Measurements from ENCODE around the gene LPP.
A peak's percentile ranks its signal among the peaks of the same experiment; 100 is the strongest.

The LPP gene, protein sequence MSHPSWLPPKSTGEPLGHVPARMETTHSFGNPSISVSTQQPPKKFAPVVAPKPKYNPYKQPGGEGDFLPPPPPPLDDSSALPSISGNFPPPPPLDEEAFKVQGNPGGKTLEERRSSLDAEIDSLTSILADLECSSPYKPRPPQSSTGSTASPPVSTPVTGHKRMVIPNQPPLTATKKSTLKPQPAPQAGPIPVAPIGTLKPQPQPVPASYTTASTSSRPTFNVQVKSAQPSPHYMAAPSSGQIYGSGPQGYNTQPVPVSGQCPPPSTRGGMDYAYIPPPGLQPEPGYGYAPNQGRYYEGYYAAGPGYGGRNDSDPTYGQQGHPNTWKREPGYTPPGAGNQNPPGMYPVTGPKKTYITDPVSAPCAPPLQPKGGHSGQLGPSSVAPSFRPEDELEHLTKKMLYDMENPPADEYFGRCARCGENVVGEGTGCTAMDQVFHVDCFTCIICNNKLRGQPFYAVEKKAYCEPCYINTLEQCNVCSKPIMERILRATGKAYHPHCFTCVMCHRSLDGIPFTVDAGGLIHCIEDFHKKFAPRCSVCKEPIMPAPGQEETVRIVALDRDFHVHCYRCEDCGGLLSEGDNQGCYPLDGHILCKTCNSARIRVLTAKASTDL
- 112 to 144 (median 122) reads per million in 3 donors for total RNA-seq

GRCh38 chr3:188154014-188154808, at the start of gene LPP:
LPP (plus strand) TSS chr3:188154157; CDS start chr3:188406121, 251,964 bp downstream.
- H3K27ac ChIP-seq (ENCODE audit: insufficient read depth, low read length, poor library complexity, severe bottlenecking), result peak within 1 kb of the TSS; percentile 75
- no peaks in the 10 kb centered on the region for H3K36me3 ChIP-seq (ENCODE audit: control insufficient read depth, insufficient read depth, low read length)
- H3K4me3 ChIP-seq (ENCODE audit: insufficient read depth, low read depth, low read length, poor library complexity, severe bottlenecking), result peak within 1 kb of the TSS; percentile 76
- H3K27me3 ChIP-seq (replicated peaks; ENCODE audit: control insufficient read depth, insufficient read depth, low read length, poor library complexity, severe bottlenecking), result no peaks in the 10 kb centered on the region
- no peaks in the 10 kb centered on the region for H3K9me3 ChIP-seq (ENCODE audit: control insufficient read depth, low read length)
- peak; percentile 79 to 84 (median 82) for DNase-seq
- peaks cover 22% of the 10 kb centered on the region for H3K4me1 ChIP-seq (ENCODE audit: control insufficient read depth, insufficient read depth, low read length, poor library complexity, severe bottlenecking)

DNA sequence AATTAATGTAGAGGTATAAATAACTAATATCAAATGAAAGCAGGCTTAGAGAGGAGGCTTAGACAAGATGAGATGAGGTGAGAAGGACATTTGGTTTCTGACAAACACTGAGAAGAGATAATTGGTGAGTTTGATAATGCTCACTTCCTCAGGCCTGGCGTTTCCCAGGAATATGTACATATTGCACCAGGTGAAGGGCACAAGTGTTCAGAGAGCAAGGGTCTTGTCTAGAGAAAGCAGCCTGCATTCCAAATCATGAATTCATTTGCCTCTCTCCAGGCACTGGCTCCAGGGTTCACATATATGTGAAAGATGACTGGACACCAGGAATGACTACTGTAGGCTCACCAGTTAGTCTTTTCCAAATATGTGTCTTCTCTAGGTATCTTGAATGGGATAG, 48.0 kb upstream of the LPP start:
- no peak overlapping the region for H3K27ac ChIP-seq (ENCODE audit: insufficient read depth, low read length, poor library complexity, severe bottlenecking)
- no peaks in the 10 kb centered on the region for H3K9me3 ChIP-seq (ENCODE audit: control insufficient read depth, low read length)
- H3K36me3 ChIP-seq (ENCODE audit: control insufficient read depth, insufficient read depth, low read length), result no peaks in the 10 kb centered on the region
- no peaks in the 10 kb centered on the region for H3K27me3 ChIP-seq (replicated peaks; ENCODE audit: control insufficient read depth, insufficient read depth, low read length, poor library complexity, severe bottlenecking)
- DNase-seq, result no peak
- no peaks in the 10 kb centered on the region for H3K4me1 ChIP-seq (ENCODE audit: control insufficient read depth, insufficient read depth, low read length, poor library complexity, severe bottlenecking)
- H3K4me3 ChIP-seq (ENCODE audit: insufficient read depth, low read depth, low read length, poor library complexity, severe bottlenecking), result no peak overlapping the region

DNA sequence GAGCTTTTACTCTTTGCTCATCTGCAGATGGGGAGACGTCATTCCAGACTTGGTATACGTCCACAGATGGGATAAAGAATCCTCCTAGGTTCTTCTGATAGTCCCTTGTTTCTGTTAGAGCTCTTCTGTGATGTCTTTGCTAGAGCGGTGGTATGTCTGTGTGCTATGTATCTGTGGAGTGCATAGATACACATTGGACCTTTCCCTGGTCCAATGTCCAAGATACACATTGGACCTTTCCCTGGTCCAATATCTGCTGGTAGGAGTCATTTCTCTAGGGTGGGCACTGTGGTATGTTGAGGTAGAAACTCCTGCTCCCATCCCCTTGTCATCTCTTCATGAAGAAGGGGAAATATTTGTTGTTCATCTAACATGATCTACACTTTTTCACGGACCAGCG, 47.5 kb upstream of the LPP start:
- no peak overlapping the region for H3K27ac ChIP-seq (ENCODE audit: insufficient read depth, low read length, poor library complexity, severe bottlenecking)
- no peaks in the 10 kb centered on the region for H3K27me3 ChIP-seq (replicated peaks; ENCODE audit: control insufficient read depth, insufficient read depth, low read length, poor library complexity, severe bottlenecking)
- H3K4me3 ChIP-seq (ENCODE audit: insufficient read depth, low read depth, low read length, poor library complexity, severe bottlenecking), result no peak overlapping the region
- no peaks in the 10 kb centered on the region for H3K4me1 ChIP-seq (ENCODE audit: control insufficient read depth, insufficient read depth, low read length, poor library complexity, severe bottlenecking)
- H3K36me3 ChIP-seq (ENCODE audit: control insufficient read depth, insufficient read depth, low read length), result no peaks in the 10 kb centered on the region
- no peak for DNase-seq
- no peaks in the 10 kb centered on the region for H3K9me3 ChIP-seq (ENCODE audit: control insufficient read depth, low read length)

DNA sequence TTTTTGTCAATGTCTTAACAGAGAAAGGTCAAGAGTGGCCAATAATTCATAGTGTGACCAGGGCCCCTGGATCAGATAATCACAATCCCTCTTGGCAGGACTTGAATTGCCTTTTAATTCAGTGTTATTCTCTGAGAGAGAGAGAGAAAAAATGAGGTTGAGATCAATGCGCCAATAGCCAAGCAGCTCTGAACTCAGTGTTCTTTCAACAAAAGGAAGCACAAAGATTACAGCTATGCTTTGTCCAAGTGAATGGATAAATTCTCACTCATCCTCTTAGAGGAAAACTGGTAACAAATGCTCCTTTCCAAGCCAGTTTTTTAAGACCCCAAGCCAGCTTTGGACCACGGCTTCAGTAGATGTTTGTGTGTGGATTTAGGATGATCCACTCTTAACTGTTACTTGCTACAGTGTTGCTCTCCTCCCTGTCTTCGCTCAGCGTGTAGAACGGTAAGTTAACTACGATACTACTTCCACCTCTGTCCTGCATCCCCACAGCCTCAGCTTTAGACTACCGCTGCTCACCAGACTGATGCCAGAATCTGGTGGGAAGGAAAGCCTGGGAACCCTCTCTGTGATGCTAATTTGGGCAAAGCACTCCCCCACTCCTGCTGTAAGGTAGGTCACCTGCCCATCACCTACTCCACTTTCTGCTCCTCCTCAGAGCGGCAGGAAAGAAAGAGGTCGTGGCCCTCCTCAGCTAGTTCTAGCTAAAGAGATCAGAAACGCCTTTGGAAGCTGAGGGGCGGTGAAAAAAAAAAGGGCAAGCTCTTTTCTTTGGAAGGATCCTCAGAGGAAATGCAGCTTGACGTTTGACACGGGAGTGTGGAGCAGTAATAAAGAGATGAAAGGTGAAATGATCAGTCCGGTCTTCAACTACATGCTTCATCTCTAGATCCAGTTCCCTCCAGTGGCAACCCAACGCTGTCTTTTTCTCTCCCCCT, 46.8 kb upstream of the LPP start:
- Histone ChIP-seq H3K27me3 (replicated peaks; ENCODE audit: control insufficient read depth, insufficient read depth, low read length, poor library complexity, severe bottlenecking) (no peaks in the 10 kb centered on the region), H3K4me1 (ENCODE audit: control insufficient read depth, insufficient read depth, low read length, poor library complexity, severe bottlenecking) (no peaks in the 10 kb centered on the region), H3K4me3 (ENCODE audit: insufficient read depth, low read depth, low read length, poor library complexity, severe bottlenecking) (no peak overlapping the region), H3K9me3 (ENCODE audit: control insufficient read depth, low read length) (no peaks in the 10 kb centered on the region), H3K27ac (ENCODE audit: insufficient read depth, low read length, poor library complexity, severe bottlenecking) (no peak overlapping the region), H3K36me3 (ENCODE audit: control insufficient read depth, insufficient read depth, low read length) (no peaks in the 10 kb centered on the region)
- DNase-seq, result no peak

DNA sequence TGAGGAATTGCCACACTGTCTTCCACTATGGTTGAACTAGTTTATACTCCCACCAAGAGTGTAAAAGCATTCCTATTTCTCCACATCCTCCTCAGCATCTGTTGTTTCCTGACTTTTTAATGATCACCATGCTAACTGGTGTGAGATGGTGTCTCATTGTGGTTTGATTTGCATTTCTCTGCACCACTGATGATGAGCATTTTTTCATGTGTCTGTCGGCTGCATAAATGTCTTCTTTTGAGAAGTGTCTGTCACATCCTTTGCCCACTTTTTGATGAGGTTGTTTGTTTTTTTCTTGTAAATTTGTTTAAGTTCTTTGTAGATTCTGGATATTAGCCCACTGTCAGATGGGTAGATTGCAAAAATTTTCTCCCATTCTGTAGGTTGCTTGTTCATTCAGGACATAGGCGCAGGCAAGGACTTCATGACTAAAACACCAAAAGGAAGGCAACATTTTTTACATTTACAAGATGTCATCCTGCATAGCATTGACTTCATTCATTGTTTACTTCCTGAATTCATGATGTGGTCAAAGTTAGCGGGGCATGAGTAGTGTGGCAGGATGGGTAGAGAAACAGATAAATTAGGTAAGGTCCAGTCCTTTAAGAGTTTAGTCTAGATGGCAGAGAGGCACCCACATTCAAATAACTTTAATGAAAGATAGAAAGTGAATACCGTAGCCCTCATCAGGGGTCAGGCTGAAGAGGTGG, 45.1 kb upstream of the LPP start:
- Histone ChIP-seq H3K27ac (ENCODE audit: insufficient read depth, low read length, poor library complexity, severe bottlenecking) (no peak overlapping the region), H3K4me1 (ENCODE audit: control insufficient read depth, insufficient read depth, low read length, poor library complexity, severe bottlenecking) (no peaks in the 10 kb centered on the region), H3K36me3 (ENCODE audit: control insufficient read depth, insufficient read depth, low read length) (no peaks in the 10 kb centered on the region), H3K9me3 (ENCODE audit: control insufficient read depth, low read length) (no peaks in the 10 kb centered on the region), H3K27me3 (replicated peaks; ENCODE audit: control insufficient read depth, insufficient read depth, low read length, poor library complexity, severe bottlenecking) (no peaks in the 10 kb centered on the region), H3K4me3 (ENCODE audit: insufficient read depth, low read depth, low read length, poor library complexity, severe bottlenecking) (no peak overlapping the region)
- DNase-seq, result no peak

- H3K27ac ChIP-seq (ENCODE audit: insufficient read depth, low read length, poor library complexity, severe bottlenecking), result no peak overlapping the region
- DNase-seq, result no peak
- H3K27me3 ChIP-seq (replicated peaks; ENCODE audit: control insufficient read depth, insufficient read depth, low read length, poor library complexity, severe bottlenecking), result no peaks in the 10 kb centered on the region
- H3K9me3 ChIP-seq (ENCODE audit: control insufficient read depth, low read length), result no peaks in the 10 kb centered on the region
- no peaks in the 10 kb centered on the region for H3K36me3 ChIP-seq (ENCODE audit: control insufficient read depth, insufficient read depth, low read length)
- H3K4me3 ChIP-seq (ENCODE audit: insufficient read depth, low read depth, low read length, poor library complexity, severe bottlenecking), result no peak overlapping the region
- no peaks in the 10 kb centered on the region for H3K4me1 ChIP-seq (ENCODE audit: control insufficient read depth, insufficient read depth, low read length, poor library complexity, severe bottlenecking)
Observed at GRCh38 chr3:188111002-188111584, 42.9 kb upstream of the LPP start.

DNA sequence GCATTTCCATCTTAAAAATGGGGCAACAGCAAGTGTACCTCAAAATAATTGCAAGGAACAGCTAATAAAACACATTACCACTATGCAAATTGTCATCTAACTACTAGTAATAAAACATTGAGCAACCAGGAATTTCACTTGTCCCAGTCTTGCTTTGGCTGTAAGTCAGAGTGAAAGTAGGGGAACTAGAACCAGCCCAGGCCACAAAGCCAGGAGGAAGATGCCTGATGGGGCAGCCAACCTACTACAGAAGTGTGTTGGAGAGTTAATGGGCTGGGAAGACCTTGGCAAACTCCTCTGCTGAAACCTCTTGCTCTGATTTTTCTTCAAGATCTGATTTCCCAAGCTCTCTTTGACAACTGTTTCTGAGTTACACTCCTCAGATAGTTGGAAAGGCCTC, 40.2 kb upstream of the LPP start:
- DNase-seq, result no peak
- H3K4me1 ChIP-seq (ENCODE audit: control insufficient read depth, insufficient read depth, low read length, poor library complexity, severe bottlenecking), result no peaks in the 10 kb centered on the region
- no peaks in the 10 kb centered on the region for H3K27me3 ChIP-seq (replicated peaks; ENCODE audit: control insufficient read depth, insufficient read depth, low read length, poor library complexity, severe bottlenecking)
- H3K27ac ChIP-seq (ENCODE audit: insufficient read depth, low read length, poor library complexity, severe bottlenecking), result no peak overlapping the region
- H3K36me3 ChIP-seq (ENCODE audit: control insufficient read depth, insufficient read depth, low read length), result no peaks in the 10 kb centered on the region
- no peaks in the 10 kb centered on the region for H3K9me3 ChIP-seq (ENCODE audit: control insufficient read depth, low read length)
- no peak overlapping the region for H3K4me3 ChIP-seq (ENCODE audit: insufficient read depth, low read depth, low read length, poor library complexity, severe bottlenecking)

- Histone ChIP-seq H3K4me1 (ENCODE audit: control insufficient read depth, insufficient read depth, low read length, poor library complexity, severe bottlenecking) (no peaks in the 10 kb centered on the region), H3K27ac (ENCODE audit: insufficient read depth, low read length, poor library complexity, severe bottlenecking) (no peak overlapping the region), H3K27me3 (replicated peaks; ENCODE audit: control insufficient read depth, insufficient read depth, low read length, poor library complexity, severe bottlenecking) (no peaks in the 10 kb centered on the region), H3K9me3 (ENCODE audit: control insufficient read depth, low read length) (no peaks in the 10 kb centered on the region), H3K4me3 (ENCODE audit: insufficient read depth, low read depth, low read length, poor library complexity, severe bottlenecking) (no peak overlapping the region), H3K36me3 (ENCODE audit: control insufficient read depth, insufficient read depth, low read length) (no peaks in the 10 kb centered on the region)
- no peak for DNase-seq
Observed at GRCh38 chr3:188119846-188120245, 34.1 kb upstream of the LPP start.
